ENCODE measurements around the gene ZDHHC1. TPM values are rescaled to one million over a fixed set of nuclear protein-coding genes. Genes with fewer than 3 reads are reported as not detected.
"Not testable (repeated sequence)": the region's sequence is repeated elsewhere in the genome, so short reads cannot be mapped to it uniquely, and the experiment has no call there.

Gene ZDHHC1
- polyA plus RNA-seq, 10 donors: 15.6 to 24.9 (median 18.8) TPM

DNA sequence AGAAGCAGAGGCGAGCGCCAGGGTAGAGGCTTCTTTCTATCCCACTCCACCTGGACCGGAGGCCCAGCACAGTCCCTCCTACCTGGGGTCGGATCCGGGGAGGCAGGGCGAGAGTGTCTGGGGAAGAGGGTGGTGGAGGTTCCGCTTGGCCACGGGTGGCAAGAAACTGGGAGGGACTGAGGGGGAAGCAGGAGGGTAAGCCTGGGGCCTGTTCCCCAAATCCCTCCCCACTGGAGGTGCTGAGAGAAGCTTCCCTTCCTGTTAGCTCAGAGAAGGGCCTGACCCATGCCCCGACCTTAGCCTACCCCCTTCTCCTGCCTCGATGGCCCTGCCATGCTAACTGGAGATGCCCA, 21.2 kb downstream of the ZDHHC1 start:
- DNase-seq: no peak

DNA sequence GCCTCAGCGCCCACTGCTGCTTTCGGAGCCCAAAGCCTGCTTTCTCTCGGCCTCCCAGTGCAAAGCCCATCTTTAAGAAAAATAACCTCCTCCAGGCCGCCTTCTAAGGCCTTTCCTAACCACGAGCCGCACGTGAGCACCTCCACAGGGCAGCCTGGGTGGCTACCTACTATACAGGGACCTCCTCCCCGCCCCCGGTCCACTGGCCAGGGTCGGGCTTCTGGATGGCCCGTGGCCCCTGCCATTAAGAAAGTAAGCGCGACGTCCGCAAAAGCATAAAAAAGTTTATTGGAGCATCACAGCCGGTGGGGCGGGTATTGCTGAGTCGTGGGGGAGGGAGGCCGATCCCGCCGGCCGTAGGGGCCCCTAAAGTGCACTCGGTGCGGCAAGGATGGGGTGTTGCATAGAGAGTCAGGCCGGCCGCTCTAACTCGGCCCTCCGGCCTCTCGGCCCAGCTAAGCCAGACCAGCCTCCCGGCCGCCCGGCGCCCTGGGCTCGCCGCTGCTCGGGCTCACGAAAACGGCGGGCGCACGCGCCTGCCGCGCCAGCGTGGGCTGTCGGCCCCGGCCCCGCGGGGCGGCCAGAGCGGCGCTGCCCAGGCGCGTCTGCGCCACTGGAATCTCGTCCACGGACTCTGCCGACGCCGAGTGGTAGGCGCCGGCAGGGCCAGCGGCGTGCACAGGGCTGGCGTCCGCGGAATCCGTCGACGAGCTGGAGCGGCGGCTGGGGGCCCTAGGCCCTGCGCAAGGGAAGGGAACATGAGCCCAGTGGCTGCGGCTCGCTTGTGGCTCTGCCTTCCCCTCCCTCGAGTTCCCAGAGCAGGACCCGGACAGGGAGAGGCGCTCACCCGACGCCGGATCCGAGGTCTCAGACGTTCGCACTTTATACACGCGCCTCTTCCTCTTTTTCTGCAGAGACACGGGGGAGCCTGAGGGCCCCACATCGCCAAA, 21.8 kb downstream of the ZDHHC1 start:
- DNase-seq: peak in 1 of 3 donors; percentile 81

DNA sequence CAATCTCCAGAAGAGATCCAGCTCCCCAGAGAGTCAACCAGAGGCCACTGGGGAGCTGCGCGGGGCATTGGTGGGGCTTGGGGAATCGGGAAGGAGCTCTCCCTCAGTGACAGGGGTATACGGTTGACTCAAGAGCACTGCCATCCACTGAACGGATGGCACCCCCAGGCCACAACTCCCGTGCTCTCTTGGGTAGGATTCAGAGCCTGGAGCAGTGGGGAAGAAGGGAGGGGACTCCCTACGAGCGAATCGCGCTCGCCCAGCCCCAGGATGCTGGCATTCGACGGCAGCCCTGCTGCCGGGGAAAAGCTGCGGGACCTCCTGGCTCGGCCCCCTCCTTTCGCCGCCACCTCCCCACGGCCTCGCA, 22.5 kb downstream of the ZDHHC1 start:
- DNase-seq: no peak

DNA sequence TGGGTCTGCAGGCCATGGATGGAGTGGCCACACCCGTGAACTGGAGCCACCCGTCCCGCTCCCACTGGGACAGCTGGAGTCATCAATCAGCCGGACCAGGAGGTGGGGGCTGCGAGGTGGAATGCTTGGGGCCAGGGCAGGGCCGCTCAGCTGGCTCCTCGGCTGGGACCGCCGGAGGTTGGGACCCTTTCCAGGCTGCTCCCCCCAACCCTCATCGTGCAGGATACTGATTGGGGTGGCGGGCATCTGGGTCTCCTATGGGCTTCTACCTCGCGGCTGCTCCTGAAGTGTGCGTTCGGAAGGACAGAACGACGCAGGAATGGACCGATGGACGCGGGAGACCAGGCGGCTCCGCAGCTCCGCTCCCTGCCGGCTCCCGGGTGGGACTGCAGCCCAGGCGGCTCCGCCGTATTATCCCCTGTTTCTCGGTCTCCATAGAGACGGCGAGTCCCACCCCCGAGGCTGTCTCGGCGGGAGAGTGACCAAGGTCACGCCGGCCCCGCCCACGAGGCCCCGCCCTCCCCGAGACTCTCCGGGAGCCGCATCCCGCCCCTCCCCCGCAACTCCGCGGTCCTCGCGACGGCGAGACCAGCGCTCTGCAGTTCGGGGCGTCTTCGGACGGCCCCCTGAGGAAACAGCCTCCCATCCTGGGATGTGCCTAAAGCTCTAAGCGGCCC, 23.0 kb downstream of the ZDHHC1 start, which contains the start of gene TPPP3:
TPPP3 (minus strand) TSS at position 388 of the 677 bp plus-strand sequence. CDS start 2,387 bp downstream, outside the sequence.
- peak; percentile 84 to 95 (median 91) for DNase-seq

DNA sequence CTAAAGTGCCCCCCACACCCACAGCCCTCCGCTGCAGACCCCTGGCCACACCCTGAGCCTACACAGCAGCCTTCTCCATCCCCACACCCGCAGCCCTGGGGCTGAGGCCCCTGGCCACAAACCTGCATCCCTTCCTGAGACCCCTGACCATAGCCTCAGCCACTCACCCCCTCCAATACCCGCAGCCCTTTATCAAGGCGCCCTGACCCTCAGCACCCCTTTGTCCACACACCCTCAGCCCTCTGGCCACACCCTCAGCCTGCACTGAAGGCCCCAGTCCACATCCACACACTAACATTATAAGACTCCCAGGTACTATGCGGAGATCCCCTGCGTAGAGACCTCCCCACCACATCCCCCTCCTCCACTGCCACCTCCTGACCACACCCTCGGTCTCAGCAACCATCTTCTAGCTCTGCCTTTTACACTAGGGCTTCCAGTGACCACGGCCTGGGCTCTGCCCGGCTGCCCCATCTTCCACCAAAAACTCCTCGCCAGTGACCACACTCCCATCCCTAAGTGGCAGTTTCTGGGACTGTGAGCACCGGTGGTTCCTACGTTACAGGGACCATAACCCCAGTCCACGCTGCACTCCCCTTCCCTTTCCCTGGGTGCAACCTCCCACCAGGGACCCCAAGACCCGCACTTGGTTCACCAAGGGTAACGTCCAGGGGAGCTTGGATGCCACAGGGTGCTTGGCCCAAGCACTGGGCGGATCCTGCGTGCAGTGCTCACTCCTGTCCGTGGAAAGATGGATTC, 23.8 kb downstream of the ZDHHC1 start:
- DNase-seq: peak in 1 of 3 donors; percentile 40

DNA sequence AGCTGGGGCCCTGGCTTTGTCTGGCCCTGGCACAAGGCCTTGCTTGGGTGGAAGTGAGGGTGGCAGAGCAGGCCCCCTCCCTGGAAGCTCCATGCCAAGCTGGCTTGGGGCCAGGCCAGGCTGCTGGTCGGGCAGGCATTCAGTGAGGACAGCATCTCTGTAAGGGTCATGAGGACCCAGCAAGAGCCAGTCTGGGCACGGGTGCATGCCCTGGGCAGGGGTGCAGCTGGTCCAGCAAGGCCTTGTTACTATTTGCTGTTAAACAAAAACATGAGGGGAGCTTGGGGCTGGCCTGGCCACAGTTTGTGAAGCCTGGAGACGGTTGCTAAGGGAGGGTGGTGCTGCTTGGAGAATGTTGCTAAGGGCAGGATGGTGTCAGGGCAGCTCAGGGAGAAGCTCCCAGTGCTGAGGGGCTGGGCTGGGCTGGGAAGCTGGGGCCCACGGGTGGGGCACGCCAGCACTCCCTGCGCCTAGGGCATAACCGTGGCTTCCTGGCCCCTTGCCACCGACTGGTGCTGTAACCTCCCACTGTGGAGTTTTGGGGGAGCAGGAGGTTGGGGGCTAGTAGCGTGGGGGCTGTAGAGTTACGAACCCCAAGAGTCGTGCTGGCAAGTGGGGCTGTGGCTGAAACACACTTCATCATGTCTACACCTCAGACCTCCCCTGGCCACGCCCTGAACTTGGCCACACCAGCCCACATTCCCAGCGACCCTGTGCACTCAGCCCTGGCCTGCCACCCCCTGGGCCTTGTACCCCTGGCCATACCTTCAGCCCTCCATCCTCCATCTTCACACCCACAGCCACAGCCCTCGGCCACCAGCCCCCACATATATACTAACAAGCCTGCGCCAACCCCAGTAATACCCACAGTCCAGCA, 24.6 kb downstream of the ZDHHC1 start:
- DNase-seq: peak in 2 of 3 donors; percentile 63 to 74

DNA sequence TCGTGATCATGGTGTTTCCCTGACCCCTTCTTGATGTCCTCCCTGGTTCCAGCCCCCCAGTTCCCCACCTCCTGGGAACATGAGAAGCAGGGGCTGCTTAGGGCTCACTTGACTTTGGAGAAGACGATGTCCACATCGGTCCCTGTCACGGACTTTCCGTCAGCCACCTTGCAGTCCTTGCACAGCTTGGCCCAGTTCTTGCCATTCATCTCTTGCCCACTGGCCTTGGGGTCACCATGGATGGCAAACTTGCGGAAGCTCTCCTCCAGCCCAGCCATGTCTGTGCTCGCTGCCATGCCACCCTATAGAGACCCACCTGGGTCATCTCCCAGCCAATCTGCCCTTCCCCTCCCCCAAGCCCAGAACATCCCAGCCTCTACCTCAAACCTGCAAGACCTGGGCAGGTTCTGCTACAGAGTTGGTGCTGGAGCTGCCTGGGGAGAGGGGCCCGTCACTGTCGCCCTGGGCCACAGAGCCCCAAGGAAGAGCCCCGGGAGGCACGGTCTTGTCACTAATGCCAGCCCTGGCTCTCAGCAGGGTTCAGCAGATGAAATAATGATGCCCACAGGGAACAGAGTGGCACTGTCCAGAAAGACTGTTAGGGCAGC, 25.4 kb downstream of the ZDHHC1 start:
- peak in 1 of 3 donors; percentile 21 for DNase-seq

DNA sequence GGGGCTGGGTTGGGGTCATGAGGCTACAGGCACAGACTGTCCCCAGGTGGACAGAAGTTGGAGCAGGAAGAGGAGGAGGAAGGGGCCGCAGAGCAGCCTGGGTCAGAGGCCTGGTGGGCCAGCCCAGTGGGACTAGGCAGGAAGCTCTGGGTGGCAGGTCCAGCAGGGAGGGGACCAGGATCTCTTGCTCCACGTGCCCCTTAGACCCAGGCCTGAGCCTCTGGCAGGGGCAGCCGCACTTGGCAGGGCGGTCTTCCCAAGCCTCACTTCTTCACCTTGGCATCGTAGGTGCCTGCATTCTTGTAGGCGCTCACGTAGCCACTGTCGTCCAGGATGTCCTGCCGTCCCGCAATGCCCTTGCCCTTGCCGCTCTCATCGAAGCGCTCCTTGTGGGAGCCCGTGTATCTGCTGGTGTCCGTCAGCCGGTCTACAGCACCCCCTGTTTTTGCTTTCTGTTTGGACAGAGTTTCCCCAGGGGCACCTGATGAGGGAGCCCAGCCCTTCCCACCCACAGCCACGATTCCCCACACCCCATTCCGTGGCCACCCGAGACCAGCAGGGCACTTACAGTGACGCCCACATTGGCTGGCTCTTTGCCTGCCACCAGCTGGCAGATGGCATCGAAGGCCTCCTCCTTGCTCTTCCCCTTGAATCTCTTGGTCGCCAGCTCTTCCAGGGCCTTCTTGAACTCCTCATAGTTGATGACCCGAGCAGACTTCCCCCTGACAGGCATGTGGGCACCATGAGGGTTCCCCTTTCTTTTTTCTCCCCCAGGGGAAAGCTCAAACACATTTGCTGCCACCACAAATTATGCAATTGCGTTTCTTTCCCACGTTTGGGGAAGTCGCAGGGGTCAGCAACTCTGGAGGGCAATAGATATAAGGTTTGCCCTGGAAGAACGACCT, 26.1 kb downstream of the ZDHHC1 start:
- peak in 1 of 3 donors; percentile 58 for DNase-seq

DNA sequence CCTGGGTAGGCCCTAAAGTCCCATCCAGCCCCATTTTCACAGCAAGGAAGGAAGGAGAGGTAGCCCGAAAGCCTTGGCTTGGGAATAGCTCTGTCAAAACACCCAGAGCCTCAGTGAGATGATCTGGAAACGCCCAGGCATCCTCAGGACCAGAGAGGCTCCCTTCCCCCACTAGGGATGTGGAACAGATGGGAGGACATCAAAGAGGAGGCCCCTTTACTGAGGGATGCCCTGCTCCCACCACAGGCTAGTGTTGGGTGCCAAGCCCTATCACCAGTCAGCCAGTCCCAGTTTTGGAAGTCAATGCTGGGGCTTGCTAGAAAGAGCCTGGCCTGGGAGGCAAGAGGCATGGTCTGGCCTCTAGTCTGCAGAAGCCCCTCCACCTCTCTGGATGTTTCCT, 27.7 kb downstream of the ZDHHC1 start:
- DNase-seq: peak in 1 of 3 donors; percentile 19

DNA sequence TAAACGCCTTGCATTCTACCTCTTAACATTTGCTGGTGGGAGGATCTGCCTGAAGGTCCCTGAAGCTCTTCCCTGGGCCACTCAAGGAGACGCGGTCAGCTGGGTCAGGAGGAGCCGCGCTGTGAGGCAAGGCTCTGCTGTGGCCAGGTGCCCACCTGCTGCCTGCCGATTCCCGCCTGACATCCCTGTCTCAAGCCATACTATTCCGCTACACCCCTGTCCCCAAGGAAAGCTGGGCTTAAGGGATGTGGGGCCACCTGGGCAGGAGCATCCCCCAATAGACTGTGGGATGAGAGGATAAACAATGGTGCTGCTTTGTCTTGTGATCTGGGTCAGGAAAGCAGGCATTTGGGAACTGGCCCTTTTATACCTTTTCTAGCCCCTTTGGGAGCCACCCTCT, 28.1 kb downstream of the ZDHHC1 start:
- no peak for DNase-seq

DNA sequence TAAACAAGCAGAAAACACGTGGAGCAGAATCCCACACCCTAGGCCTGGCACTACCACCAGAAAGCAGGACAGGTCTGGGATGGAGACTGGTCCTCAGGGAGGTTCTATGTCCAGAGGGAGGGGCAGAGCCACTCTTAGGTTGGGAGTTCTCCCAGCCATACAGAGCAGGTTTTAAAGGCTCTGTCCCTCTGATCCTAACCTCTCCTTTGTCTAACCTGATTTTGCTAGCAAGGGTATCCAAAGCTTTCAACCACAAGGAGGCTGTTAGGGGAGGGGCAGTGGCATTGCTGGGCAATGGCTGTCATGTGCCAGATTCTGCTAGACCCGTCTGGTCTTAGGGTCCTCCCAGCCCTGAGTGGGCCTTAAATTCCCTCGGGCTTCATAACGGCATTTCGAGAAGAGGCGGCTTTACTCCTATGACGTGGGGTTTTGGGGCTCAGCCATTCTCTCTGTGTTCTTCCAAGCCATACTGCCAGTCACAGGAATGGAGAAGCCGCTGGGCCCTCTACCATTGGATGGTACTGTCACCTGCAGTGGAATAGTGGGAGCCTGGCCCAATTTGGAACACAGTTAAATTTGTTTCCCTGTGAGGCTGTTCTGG, 28.7 kb downstream of the ZDHHC1 start:
- no peak for DNase-seq

DNA sequence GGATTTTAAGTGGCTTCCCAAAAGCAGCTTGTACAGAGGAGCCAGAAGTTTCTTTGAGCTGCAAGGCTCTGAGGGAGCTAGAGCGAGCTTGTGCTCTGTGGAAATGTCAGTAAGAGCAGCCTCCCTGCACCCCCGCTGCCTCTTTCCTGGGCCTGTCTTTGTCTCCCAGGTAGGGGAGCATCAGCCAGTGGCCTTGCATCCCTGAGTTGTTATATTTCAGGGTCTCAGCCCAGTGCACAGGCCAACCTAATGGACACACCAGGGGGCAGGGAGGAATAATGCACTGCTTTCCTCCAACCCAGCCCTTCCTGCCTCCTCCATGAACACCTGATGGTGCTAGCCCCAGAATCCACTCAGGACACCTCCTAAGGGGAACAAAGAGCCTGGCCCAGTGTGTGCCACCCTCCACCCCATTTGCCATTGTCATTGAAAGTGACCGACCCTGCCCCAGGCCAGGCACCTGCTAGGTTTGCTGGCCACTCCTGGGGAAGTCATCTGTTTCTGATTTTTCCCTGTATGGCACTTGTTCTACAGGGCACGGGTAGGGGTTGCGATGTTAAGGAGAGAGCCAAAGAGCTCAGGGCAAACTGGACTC, 29.3 kb downstream of the ZDHHC1 start:
- DNase-seq: no peak

DNA sequence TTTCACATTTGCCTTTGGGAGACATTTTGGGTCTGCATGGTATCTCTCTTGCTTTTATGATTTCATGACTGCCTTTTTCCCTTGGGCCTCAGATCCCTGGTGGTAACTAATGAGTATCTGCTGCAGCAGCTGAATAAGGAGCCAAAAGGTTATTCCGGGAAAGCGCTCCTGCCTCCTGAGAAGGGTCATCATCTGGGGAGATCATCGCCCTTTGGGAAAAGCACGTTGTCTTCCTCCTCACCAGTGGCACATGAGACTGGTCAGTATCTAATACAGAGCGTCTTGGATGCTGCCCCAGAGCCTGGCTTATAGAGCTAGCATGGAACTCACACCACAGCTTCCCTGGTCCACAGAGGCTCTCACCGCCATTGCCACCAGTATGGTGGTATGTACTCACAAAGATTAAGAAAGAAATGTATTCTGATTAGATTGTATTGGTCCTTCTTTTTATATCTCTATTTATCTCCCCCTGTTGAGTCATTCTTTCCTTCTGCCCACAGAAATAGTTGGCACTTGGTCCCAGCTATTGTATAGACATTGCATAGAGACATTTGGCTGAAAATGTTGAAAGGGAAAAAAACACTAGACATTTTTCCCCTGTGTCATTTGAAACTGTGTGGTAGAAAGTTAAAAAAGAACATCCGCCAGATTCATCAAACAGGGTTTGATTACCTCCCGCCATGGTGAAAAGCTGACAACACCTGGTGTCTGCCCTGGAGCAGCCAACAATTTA, 31.3 kb downstream of the ZDHHC1 start:
- DNase-seq: no peak

DNA sequence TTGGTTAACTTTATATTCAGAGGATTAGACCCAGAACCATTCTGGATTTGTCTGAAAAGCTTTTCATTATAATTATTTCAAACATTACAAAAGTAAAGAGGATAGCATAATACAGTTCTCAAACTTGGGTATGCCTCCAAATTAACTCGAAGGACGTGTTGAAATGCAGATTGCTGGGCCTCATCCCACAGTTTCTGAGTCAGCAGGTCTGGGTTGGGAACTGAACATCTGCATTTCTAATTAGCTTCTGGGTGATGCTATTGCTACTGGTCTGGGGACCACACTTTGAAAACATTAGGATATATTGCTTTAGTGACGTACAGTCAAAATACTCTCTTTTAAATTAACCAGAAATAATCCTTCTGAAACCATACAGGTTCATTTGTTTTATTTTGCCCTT, 33.0 kb downstream of the ZDHHC1 start:
- no peak for DNase-seq

DNA sequence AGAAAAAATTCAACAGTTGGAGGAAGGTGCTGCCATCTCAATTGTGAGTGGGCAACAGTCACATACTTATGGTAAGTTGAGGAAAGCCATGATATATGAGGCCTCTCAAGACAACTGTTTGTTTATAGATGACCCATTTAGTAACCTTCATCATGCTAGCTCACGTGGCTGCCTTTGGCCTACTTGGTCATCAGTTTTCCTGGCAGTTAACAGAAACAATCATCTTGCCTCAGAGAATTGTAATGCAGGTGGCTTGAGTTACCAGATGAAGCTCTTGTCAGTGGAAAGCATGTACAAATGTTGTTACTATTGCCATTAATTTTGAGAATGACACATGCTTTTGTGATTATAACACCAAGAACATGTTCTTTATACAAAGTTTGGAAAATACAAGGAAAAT, 37.6 kb downstream of the ZDHHC1 start:
- DNase-seq: peak in 2 of 3 donors; percentile 54 to 58

DNA sequence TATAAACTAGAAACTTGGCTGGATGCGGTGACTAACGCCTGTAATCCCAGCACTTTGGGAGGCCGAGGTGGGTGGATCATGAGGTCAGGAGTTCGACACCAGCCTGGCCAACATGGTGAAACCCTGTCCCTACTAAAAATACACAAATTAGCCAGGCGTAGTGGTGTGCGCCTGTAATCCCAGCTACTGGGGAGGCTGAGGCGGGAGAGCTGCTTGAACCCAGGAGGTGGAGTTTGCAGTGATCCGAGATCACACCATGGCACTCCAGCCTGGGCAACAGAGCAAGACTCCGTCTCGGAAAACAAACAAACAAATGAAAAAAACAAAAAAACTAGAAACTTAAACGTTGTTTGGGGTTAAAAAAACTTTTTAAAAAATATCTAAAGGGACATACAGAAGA, 40.3 kb downstream of the ZDHHC1 start:
- not testable (repeated sequence) for DNase-seq

DNA sequence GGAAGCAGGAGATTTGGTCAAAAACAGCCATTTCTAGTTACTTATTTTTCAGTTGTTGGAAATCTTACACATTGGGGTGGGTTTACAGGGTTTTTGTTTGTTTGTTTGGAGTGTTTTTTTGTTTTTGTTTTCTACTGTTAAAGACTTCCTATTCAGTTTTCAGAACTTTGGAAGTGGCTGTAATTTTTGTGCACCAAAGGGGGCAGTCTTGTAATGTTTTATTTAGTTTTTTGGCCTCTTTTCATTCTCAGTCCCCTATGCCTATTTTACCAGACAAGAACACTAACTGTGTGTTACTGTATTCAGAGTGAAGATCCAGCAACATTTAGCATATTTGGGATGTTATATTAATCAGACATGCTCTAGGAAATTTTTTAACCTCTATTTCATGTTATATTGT, 43.6 kb downstream of the ZDHHC1 start:
- peak in 2 of 3 donors; percentile 63 to 76 for DNase-seq

DNA sequence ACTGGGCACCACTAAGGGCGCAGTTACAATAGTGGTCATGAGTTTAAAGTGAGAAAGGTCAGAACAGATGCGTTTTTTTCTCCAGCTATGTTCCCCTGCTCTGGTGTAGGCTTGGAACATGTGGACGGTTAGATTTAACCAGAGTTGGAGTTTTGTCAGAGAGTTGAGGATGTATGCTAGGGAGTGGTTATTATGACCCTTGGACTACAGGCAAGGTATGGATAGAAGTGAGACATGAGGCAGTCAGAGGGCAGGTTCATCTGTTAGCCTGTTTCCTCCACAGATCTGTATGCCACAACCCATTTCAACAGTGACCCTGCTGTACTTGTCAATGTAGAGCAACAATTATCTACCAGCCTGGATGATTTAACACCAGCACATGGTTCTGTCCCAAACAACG, 45.6 kb downstream of the ZDHHC1 start:
- no peak for DNase-seq
